Hematopoietic multipotent progenitor cell treated with erythropoietin and hydrocortisone succinate and interleukin-3 and kit ligand, for 4 days (in vitro differentiated cells): ENCODE results near the gene GALNTL6.
"Not testable (repeated sequence)": the region's sequence is repeated elsewhere in the genome, so short reads cannot be mapped to it uniquely, and the experiment has no call there.

ENCODE experiments used
- DNase-seq: peaks from one replicate; pipeline ENCODE4 v3.0.0-alpha.2; 2015

The GALNTL6 gene

GRCh38 chr4:172830295-172830764 is 1017.1 kb downstream of the GALNTL6 start:
- DNase-seq: peak; percentile 60

- no peak for DNase-seq
These were observed 1023.5 kb downstream of the GALNTL6 start for GRCh38 chr4:172836661-172837060.

GRCh38 chr4:172838111-172838510 is 1024.9 kb downstream of the GALNTL6 start:
- no peak for DNase-seq

GRCh38 chr4:172838943-172839342 is 1025.7 kb downstream of the GALNTL6 start:
- no peak for DNase-seq

GRCh38 chr4:172842779-172843178 is 1029.6 kb downstream of the GALNTL6 start:
- DNase-seq: no peak

- no peak for DNase-seq
These were observed 1030.0 kb downstream of the GALNTL6 start for GRCh38 chr4:172843192-172843591.

- no peak for DNase-seq
These were observed 1031.4 kb downstream of the GALNTL6 start for GRCh38 chr4:172844556-172844955.

GRCh38 chr4:172845281-172845680 is 1032.1 kb downstream of the GALNTL6 start:
- no peak for DNase-seq

GRCh38 chr4:172850838-172851237 is 1037.6 kb downstream of the GALNTL6 start:
- no peak for DNase-seq

- DNase-seq: no peak
These were observed 1038.3 kb downstream of the GALNTL6 start for GRCh38 chr4:172851534-172851933.

GRCh38 chr4:172857026-172857425 is 1043.8 kb downstream of the GALNTL6 start:
- no peak for DNase-seq

- no peak for DNase-seq
These were observed 1045.6 kb downstream of the GALNTL6 start for GRCh38 chr4:172858731-172859230.

- no peak for DNase-seq
These were observed 1051.9 kb downstream of the GALNTL6 start for GRCh38 chr4:172865103-172865502.

GRCh38 chr4:172865531-172866127 is 1052.4 kb downstream of the GALNTL6 start:
- no peak for DNase-seq

GRCh38 chr4:172866421-172866820 is 1053.2 kb downstream of the GALNTL6 start:
- DNase-seq: no peak

GRCh38 chr4:172867835-172868234 is 1054.6 kb downstream of the GALNTL6 start:
- no peak for DNase-seq

- no peak for DNase-seq
These were observed 1055.1 kb downstream of the GALNTL6 start for GRCh38 chr4:172868271-172868670.

- DNase-seq: no peak
These were observed 1056.5 kb downstream of the GALNTL6 start for GRCh38 chr4:172869621-172870268.

GRCh38 chr4:172871381-172871780 is 1058.2 kb downstream of the GALNTL6 start:
- DNase-seq: peak; percentile 2

GRCh38 chr4:172874944-172875343 is 1061.7 kb downstream of the GALNTL6 start:
- DNase-seq: no peak

- no peak for DNase-seq
These were observed 1063.2 kb downstream of the GALNTL6 start for GRCh38 chr4:172876394-172876793.

- no peak for DNase-seq
These were observed 1068.4 kb downstream of the GALNTL6 start for GRCh38 chr4:172881645-172882044.

- not testable (repeated sequence) for DNase-seq
These were observed 1074.2 kb downstream of the GALNTL6 start for GRCh38 chr4:172887358-172887757.

- DNase-seq: no peak
These were observed 1074.8 kb downstream of the GALNTL6 start for GRCh38 chr4:172887959-172888358.

- DNase-seq: peak; percentile 50
These were observed 1079.1 kb downstream of the GALNTL6 start for GRCh38 chr4:172892300-172892699.
